Nephron (organoid): ENCODE data around the gene FRMD5.
A peak's percentile ranks its signal among the peaks of the same experiment; 100 is the strongest.

ENCODE experiments used
- H3K27ac Mint-ChIP-seq, 3 experiments: 2 replicates each; pipeline ENCODE4 v1.8.0; 2020; ENCODE audit warnings: mixed read lengths in 3 of 3, mild to moderate bottlenecking in 2 of 3, moderate library complexity in 1 of 3
- H3K27me3 Mint-ChIP-seq: 2 replicates; pipeline ENCODE4 v1.8.0; 2021; ENCODE audit warnings: low read depth, mild to moderate bottlenecking, moderate library complexity, mixed read lengths
- H3K36me3 Mint-ChIP-seq: 2 replicates; pipeline ENCODE4 v1.8.0; 2020; ENCODE audit warnings: low read depth, mixed read lengths
- H3K4me1 Mint-ChIP-seq: 2 replicates; pipeline ENCODE4 v1.8.0; 2020; ENCODE audit warnings: mixed read lengths
- H3K4me3 Mint-ChIP-seq, 3 experiments: 2 replicates each; pipeline ENCODE4 v1.8.0; 2020; ENCODE audit warnings: mild to moderate bottlenecking in 3 of 3, mixed read lengths in 3 of 3, moderate library complexity in 2 of 3
- H3K9me3 Mint-ChIP-seq: 2 replicates; pipeline ENCODE4 v1.8.0; 2020; ENCODE audit warnings: mixed read lengths
- TF ChIP-seq, protein P1 (sequence below), 3 experiments: fragments of 200-600 bp; sonication (generic); IDR thresholded peaks; one replicate each; pipeline ENCODE4 v1.5.0; 2021; ENCODE audit warnings: antibody characterized with exemption in 3 of 3; ENCODE audit not compliant: unreplicated experiment in 3 of 3

FRMD5 gene

GRCh38 chr15:43905755-43906154, 289.3 kb downstream of the FRMD5 start:
- H3K27me3 Mint-ChIP-seq = no peaks in the 10 kb centered on the region
- H3K27ac Mint-ChIP-seq = no peak overlapping the region
- no peak overlapping the region for H3K4me3 Mint-ChIP-seq
- peaks cover 6% of the 10 kb centered on the region for H3K4me1 Mint-ChIP-seq
- TF ChIP-seq, protein P1, sequence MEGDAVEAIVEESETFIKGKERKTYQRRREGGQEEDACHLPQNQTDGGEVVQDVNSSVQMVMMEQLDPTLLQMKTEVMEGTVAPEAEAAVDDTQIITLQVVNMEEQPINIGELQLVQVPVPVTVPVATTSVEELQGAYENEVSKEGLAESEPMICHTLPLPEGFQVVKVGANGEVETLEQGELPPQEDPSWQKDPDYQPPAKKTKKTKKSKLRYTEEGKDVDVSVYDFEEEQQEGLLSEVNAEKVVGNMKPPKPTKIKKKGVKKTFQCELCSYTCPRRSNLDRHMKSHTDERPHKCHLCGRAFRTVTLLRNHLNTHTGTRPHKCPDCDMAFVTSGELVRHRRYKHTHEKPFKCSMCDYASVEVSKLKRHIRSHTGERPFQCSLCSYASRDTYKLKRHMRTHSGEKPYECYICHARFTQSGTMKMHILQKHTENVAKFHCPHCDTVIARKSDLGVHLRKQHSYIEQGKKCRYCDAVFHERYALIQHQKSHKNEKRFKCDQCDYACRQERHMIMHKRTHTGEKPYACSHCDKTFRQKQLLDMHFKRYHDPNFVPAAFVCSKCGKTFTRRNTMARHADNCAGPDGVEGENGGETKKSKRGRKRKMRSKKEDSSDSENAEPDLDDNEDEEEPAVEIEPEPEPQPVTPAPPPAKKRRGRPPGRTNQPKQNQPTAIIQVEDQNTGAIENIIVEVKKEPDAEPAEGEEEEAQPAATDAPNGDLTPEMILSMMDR (IDR thresholded peaks at IDR 0.05; ENCODE audit: unreplicated experiment in 3 of 3) = no peak
- H3K36me3 Mint-ChIP-seq = no peaks in the 10 kb centered on the region
- no peaks in the 10 kb centered on the region for H3K9me3 Mint-ChIP-seq

DNA sequence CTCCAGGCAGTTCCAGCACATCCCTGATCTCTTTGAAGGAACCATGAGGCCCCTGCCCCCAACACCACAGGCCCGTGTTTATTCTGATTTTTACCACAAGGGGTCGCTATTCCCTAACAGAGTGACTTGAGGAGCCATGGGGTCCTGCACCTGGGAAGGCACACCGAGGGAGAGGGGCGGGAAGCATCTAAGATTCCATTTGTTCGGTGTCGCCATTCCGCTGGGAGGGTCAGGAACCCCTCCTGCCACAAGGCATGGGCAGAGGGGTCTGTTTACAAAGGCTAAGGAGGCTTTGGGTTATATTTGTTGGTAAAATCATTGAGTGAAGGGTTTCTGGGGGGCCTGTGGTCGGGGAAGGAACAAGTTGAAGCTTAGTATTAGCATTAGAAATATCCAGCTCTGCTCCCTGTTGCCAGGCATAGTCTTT, 291.2 kb downstream of the FRMD5 start:
- H3K9me3 Mint-ChIP-seq = no peaks in the 10 kb centered on the region
- no peak overlapping the region for H3K4me3 Mint-ChIP-seq
- peaks cover 5% of the 10 kb centered on the region for H3K4me1 Mint-ChIP-seq
- no peaks in the 10 kb centered on the region for H3K36me3 Mint-ChIP-seq
- H3K27ac Mint-ChIP-seq = peak overlapping the region in 1 of 3 experiments; percentile 23
- H3K27me3 Mint-ChIP-seq = no peaks in the 10 kb centered on the region
- TF ChIP-seq, protein P1 (IDR thresholded peaks at IDR 0.05; ENCODE audit: unreplicated experiment in 3 of 3) = peak; percentile 87 to 90 (median 89)

GRCh38 chr15:43901495-43901894, 293.6 kb downstream of the FRMD5 start:
- no peak overlapping the region for H3K4me3 Mint-ChIP-seq
- no peaks in the 10 kb centered on the region for H3K4me1 Mint-ChIP-seq
- no peaks in the 10 kb centered on the region for H3K9me3 Mint-ChIP-seq
- TF ChIP-seq, protein P1 (IDR thresholded peaks at IDR 0.05; ENCODE audit: unreplicated experiment in 3 of 3) = no peak
- H3K27me3 Mint-ChIP-seq = no peaks in the 10 kb centered on the region
- H3K36me3 Mint-ChIP-seq = no peaks in the 10 kb centered on the region
- H3K27ac Mint-ChIP-seq = no peak overlapping the region

- H3K36me3 Mint-ChIP-seq = no peaks in the 10 kb centered on the region
- H3K27me3 Mint-ChIP-seq = no peaks in the 10 kb centered on the region
- no peaks in the 10 kb centered on the region for H3K9me3 Mint-ChIP-seq
- TF ChIP-seq, protein P1 (IDR thresholded peaks at IDR 0.05; ENCODE audit: unreplicated experiment in 3 of 3) = no peak
- H3K4me1 Mint-ChIP-seq = no peaks in the 10 kb centered on the region
- H3K4me3 Mint-ChIP-seq = no peak overlapping the region
- no peak overlapping the region for H3K27ac Mint-ChIP-seq
Measured at GRCh38 chr15:43900996-43901395, 294.1 kb downstream of the FRMD5 start.

DNA sequence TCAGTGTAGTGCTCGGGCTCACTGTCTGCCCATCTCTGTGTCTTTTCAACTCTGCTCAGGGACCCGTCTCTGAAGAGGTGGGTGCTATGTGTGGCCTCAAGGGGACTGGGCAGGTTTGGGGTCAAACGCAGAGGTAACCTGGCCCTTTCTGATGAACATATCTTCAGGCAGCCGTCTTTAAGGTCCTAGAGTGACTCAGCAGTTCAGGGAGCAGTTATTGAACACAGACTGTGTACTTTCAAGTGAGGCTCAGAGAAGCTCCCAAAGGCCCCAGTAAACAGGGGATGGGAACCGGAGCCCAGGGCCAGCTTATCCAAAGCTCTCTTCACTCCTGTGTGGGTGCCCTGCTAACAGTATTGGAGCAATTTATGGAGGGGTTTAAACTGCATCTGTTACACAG, 295.1 kb downstream of the FRMD5 start:
- Mint-ChIP-seq H3K9me3 (no peaks in the 10 kb centered on the region), H3K36me3 (no peaks in the 10 kb centered on the region), H3K27ac (no peak overlapping the region), H3K4me3 (no peak overlapping the region), H3K4me1 (no peaks in the 10 kb centered on the region), H3K27me3 (peaks cover 3% of the 10 kb centered on the region)
- TF ChIP-seq, protein P1 (IDR thresholded peaks at IDR 0.05; ENCODE audit: unreplicated experiment in 3 of 3) = no peak

DNA sequence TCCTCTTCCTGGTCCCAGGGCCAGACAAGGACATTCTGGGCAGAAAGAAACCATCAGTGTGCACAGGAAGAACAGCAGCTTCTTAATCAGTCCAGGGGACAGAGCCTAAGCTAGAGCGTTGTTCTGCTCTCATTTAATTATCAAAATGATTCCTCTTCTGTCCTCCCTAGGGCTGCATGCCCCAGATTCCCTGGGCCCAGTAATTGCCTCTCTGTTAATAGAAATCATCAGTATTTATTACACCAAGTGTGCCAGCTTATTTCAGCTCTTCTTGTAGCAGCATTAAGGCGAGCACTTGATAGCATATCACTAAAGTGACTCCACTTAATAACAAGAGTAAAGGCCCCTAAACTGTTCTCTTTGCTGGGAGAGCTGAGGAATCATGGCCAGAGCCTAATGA, 296.2 kb downstream of the FRMD5 start:
- peaks cover 4% of the 10 kb centered on the region for H3K27me3 Mint-ChIP-seq

More for the DNA sequence above, 296.2 kb downstream of the FRMD5 start:
- peaks cover 6% of the 10 kb centered on the region for H3K4me1 Mint-ChIP-seq
- TF ChIP-seq, protein P1 (IDR thresholded peaks at IDR 0.05; ENCODE audit: unreplicated experiment in 3 of 3) = no peak
- no peak overlapping the region for H3K27ac Mint-ChIP-seq
- no peaks in the 10 kb centered on the region for H3K9me3 Mint-ChIP-seq
- H3K4me3 Mint-ChIP-seq = no peak overlapping the region
- no peaks in the 10 kb centered on the region for H3K36me3 Mint-ChIP-seq
